Activated CD4-positive, alpha-beta T cell treated with anti-CD3 and anti-CD28 coated beads, Interleukin-2, amount 50 U/mL, for 1 hour (primary cell): Measurements from ENCODE around the gene MYO1D.
A peak's percentile ranks its signal among the peaks of the same experiment; 100 is the strongest.

Experiments
- DNase-seq: peaks from one replicate; pipeline ENCODE4 v3.0.0-alpha.2; 2020

The MYO1D gene

DNA sequence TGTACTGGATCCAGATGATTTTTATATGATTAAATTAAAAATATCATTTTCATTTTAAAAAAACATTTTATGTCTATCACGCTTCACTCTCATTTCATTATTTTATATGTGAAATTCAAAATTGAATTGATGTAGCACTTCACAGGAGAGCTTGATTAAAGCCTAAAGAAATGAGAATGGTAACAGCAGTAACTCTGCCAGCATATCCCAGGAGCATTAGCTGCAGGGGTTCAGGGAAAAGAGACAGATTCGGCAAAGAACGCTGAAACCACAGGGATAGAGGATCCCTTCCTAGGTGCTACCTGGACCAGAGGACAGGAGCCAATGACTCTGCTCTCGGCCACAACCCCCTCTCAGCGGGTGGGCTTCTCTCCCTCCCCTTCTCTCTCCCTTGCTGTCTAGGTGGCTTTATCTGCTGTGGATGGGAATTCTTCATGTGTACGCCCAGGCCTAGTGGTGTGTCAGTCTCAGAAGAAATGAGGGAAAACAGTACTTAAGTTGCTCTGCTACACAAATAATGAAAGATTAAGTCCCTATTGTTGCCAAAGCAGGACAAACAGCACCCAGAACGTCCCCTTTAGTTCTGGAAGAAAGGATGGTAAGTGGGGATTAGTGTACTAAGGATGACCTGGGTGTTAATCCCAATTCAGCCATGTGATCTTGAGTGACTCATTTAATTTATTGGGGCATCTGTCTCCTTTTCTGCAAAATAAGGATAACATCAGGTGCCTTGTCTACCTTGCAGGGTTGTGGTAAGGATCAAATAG is 266.9 kb downstream of the MYO1D start:
- no peak for DNase-seq

DNA sequence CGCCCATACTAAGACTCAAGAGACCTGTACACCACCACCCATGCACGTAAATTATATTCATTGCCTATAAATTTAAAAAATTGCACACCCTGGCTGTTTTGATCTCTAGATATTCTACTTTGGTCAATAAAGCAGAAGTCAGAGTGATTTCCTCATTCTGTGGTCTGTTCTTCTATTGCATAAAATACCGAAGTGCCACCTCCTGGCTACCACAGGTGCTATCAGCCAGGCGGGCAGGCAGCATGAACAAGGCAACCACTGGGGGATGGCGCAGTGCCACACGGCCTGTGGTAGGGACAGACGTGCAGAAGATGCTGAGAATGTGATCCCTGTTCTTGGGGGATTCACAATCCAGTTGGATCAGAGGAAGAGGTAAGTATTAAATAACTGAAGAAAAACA is 267.8 kb downstream of the MYO1D start:
- DNase-seq = peak; percentile 71

DNA sequence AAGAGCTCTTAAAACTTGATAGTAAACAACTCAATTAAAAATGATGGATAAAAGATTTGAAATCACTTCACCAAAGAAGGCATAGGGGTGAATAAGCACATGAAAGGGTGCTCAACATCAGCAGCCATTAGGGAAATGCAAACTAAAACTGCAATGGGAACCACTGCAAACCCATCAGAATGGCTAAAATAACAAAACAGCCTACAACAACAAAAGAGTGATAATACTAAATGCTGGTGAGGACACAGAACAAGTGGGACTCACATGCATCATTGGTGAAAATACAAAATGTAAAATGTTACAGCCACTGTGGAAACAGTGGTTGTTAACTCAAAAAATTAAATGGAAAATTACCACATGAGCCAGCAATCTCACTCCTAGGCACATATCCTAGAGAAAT is 268.7 kb downstream of the MYO1D start:
- no peak for DNase-seq

DNA sequence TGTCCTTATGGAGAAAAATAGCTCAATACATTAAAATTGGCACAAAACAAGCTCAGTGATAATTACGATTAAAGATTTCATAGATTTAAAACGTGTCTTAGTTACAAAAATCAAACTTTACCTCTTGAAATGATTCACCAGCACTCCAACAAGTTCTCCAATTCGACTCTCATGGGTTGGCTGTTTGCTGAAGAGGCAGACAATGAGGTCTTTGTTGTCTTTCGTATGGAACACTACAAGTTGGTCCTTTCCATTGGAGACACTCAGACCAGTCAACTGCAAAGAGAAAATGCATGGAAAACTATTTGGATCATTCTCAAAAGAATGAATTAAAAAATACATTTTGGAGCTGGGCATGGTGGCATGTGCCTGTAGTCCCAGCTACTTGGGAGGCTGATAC is 272.0 kb downstream of the MYO1D start:
- DNase-seq = no peak

DNA sequence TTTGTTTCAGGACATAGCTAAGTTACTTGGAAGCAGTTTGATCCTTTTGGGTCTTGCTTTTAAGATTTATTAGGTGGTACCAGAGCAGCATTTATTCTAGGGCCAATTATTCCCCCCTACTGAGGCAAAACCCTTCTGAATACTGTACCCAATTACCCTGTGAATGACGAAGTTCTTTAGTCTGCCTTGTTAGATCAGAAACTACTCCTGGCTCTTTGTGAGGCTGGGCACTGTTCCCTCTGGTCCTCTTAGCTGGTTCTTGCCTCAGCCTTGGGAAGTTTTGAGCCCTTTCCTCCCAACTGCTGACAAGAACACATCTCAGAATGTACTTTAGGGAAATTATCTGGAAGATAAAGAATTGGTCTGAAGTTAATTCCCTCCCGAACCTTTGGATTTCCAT is 274.5 kb downstream of the MYO1D start:
- DNase-seq = no peak

DNA sequence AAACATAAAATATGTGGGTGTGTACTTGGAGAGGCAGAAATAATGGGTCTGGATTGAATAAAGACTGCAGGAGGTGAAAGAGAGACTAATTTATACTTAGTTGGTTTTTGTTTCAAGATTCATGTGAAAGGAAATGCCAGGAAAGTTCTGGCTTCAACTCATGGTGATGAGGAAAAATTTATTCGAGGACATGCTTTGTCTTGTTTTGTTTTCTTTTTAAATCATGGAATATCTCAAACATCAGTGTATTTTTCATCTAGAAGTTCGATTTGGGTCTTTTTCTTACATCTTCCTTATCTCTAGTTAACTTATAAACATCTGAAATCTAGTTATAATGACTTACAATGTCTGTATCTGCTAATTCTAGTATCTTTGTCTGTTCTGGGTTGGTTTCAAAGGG is 275.1 kb downstream of the MYO1D start:
- DNase-seq = no peak

DNA sequence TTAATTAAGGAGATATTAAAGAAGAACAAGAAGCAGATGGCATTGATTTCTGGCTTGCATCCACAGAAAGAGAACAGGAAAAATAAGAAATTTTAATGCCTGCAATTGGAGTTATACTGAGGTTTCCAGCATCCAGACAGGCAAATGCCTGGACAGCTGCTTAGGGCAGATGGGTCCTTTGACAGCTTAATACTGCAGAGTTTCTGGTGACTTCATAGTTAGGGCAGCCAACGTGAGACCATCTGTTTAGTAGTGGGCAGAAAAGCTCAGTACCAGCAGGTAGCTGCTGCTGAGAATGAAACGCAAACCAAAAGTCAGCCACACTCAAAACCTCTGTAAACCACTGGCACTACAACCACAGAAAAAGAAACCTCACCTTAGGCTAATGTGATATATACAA is 280.3 kb downstream of the MYO1D start:
- DNase-seq = no peak

DNA sequence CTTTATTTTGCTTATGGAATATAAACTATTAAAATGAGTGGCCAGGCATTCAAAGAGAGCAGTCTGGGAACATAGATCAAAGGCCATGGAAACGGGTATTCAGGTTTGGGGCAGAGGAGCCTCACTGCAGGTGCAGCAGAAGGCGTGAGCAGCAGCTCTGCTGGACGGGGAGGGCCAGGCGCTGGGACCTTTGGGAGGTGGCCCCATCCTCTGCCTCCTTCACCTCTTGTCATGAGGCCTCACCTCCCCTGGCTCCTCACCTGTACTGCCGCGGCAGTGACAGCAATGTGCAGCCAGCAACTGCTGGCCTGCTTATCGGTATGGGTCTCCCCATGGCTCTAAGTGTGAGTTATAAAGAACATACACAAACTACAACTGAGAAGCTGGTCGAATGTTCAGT is 280.7 kb downstream of the MYO1D start:
- DNase-seq = no peak

DNA sequence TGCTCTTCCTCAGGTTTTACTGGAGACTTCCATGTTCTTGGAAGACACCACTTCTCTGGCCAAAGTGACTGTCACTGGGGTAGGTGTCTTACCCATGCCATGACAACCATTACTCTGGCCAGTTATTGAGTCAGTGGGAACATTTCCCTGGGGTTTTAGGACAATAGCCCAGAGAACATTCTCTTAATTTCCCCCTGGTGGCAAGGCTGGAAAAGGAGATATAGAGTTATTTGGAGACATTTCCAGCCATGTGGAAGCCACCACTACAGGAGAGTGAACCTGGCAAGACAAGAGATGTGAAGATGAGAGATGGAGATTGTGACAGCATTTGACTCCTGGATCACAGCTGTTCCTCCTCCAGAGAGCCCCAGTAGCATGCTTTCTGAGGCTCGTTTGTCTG is 283.9 kb downstream of the MYO1D start:
- no peak for DNase-seq

DNA sequence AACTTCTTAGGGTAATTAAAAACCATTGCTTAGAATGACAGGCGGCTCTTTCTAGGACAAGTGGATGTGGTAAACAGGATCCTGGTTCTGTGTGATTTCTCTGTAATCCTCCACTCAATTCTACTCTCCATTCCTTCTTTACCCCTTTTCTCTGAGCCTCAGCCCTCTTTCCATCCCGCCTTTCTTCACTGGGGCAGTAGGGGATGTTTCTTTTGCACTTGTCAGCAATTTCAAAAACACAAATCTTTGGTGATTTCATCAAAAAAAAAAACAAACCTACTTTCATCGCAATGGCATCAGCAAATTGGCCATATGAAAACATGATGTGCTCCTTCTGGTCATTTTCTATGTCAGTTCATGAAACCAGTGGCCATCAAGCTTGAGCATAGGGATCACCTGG is 285.5 kb downstream of the MYO1D start:
- DNase-seq = no peak

DNA sequence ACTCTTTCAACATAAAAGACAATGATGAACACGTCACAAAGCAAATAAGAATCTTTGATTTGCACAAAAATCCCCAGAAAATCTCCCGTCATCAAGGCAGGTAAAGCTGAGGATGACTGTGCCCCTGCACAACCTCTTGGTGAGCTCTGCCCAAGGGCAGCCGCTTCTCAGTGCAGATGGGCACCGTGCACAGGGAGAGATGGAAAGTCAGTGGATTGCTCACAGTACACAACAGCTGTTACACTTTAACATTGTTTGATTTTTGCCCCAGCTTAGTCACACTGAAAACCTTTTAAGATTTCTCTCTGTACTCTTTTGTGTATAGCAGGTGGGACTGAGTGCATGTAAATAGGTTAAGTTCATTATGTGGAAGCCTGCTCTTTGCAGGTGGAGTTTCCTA is 285.9 kb downstream of the MYO1D start:
- no peak for DNase-seq

DNA sequence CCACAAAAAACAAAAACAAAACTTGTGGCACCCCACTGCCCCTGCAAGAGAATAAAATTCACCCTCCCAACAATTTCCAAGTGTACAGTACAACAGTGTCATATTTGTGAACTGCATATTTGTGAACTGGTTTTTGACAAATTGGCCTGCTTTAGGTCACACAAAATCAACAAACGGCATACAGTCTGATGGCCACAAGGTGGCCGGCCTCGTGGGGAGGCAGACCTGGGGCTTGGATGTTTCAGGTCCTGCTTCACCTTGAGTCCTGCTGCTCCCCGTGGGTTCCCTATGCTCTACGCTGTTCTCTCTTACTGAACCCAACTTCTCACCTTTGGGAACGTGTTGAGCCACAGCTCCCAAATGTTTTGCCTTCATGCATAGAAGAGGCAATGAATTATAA is 287.9 kb downstream of the MYO1D start:
- no peak for DNase-seq

DNA sequence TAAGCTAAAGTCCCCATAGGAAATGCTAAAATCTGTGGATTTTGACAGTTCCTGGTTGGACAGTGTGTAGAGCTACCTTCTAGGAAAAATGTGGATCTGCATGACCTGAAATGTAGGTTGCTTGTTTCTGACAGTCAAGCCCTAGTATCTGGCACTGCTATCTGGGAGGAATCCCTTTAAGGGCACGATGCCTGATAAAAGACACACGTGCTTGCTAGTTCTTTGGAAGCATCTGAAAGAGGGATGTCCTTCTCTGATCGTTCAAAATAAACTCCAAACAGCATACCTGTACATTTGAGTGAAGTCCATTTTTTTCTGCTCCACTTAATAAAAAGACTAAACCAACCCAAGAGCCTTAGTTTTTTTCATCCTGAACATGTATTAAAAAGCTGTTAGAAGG is 288.8 kb downstream of the MYO1D start:
- DNase-seq = no peak

DNA sequence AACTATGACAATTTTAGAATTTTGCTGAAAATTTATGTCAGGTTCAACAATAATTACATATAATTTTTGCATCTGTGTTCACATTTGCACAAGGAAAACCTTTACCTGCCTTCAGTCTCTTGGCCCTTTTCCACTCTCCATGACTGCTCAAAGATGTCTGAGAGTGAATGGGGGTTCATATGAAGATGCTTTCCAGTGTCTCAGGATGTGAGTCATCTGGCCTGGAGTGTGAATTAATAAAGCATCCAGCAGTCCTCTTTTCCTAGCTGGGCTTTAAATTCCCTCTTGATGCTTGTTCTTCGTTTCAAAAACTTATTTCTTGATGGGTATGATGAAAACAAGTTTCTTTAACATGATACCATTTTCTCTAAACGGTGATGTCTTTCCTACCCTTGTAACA is 290.3 kb downstream of the MYO1D start:
- no peak for DNase-seq

DNA sequence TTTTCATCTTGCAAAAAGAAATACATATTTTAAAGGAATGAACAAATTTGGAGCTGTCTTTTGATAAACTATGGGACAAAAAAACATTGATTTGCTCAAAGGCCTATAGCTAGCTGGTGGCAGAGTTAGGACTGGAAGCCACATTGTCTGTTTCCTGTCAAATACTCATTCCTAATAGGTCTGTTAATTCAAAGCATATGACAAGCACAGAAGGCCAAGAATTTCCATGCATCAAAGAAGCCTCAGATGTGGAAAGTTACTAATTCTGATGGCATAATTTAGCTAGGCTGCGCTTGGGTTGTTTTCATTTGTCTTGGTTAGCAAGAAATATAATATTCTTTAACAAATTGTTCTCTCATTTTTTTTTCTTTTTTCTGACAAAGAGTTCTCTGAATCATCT is 292.1 kb downstream of the MYO1D start:
- no peak for DNase-seq

DNA sequence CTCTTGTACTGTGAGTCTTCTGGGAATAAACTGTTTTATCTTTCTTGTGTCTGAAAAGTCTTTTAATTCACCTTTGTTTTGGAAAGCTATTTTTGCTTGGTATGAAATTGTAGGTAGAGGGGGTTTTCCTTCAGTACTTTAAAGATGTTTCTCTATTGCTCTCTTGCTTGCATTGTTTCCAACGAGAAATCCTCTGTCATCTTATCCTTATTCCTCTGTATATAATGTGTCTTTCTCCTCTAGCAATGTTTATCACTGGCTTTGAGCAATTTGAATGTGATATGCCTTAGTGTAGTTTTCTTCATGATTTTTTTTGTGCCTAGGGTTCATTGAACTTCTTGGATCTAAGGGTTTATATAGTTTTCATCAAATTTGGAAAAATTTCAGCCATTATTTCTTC is 293.9 kb downstream of the MYO1D start:
- no peak for DNase-seq

DNA sequence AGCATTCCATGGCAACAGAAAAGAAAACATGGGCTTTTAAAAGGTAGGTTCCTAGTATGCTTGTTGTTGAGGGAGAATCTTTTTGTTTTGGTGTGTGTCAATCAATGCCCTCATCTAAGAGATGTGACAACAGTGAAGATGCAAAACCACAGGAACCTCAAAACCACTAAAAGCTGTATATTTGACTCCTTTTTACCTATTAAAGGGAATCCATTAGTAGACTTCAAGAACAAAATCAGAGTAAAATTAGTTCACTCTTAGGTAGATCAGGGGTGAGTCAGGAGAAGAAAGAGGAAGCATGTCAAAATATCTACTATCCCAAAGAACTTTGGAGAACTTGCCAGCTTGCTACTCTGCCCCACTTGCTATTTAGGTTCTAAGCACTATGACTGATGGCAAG is 301.1 kb downstream of the MYO1D start:
- DNase-seq = no peak

DNA sequence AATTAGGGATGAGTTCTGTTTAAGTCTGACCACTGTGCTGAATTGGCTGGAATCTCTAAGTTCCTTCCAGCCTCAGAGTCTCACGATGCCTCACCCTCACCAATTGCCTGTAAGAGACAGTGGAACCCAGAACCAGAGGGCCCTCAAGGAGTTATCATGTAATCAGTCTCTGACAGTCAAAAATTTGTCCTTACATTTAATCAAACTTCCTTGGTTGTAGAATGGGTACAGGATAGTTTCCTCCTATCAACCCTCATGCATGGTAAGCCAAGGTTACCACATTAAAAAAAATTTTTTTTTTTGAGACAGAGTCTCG is 306.9 kb downstream of the MYO1D start:
- no peak for DNase-seq

DNA sequence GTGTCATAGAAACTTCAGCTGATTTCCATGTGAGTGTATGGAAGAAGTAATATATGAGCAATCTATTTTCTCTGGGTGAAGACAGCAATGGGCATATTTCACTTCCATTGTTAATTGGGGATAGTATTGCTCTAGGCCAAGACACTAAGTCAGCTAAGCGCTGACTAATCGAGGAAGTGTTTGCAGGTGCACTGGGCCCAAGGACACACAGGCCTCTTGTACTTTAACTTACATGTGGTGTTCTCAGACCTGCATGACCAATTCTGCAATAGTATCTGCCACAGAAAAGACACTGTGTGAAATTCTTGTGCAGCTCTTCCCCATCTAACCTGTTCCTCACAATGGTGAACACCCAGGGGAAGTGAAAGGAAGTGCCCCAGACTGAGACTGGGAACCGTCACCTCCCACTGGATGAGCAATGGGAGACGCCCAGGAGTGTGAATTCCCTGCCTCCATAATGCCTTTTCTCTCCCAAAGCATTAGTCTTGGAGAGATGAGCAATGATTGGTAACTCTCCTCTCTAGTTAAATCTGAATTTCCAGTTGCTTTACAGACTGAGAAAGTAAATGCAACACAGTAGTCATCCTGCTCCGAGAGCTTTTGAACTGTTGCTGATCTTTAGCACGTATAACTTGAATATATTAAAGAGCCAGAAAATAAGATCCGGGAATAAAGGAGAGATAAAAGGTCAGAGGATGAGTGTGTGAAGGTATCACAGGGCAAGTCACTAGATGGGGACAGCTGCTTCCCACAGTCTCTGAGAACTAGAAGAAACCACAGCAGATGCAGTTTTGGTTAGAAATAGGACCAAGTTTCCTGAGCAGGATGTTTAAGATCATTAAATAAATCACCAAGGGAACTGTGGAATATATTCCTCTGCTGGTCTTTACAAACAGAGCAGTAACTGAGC is 307.5 kb downstream of the MYO1D start:
- no peak for DNase-seq

DNA sequence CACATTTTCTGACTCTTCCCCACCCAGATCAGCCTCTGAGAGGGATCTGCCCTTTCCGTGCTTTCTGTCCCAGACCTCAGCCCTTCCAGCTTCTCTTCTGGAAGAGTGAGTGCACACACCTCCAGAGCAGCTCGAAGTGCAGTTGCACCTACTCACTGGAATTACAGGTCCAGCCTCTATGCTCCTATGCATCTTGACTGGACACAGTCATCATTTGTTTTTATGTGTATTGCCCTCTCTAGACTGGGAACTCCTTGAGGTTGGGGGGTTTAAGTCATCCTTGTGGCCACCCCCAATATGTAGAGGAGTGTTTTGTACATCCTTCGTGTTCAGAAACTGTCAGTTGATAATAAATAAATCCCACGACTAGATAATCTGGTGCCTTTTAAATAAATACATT is 308.2 kb downstream of the MYO1D start:
- DNase-seq = no peak

DNA sequence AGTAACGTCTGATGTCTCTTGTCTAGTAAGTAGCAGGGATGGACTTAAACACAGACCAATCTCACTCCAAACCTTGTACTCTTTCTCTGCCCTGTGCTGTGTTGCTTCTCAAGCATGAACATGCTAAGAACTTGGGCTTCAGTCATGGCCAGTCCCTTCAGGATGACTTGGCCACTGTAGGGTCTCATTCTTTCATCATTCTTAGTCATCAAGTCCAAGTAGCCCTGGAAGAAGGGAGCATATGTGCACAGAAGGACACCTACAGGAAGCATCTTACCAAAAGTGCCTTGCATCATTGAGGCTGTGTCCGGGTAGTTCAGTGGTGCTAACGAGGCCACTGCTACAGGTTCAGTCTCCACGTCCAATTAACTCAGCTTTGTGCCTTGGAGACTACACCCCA is 309.4 kb downstream of the MYO1D start:
- no peak for DNase-seq

DNA sequence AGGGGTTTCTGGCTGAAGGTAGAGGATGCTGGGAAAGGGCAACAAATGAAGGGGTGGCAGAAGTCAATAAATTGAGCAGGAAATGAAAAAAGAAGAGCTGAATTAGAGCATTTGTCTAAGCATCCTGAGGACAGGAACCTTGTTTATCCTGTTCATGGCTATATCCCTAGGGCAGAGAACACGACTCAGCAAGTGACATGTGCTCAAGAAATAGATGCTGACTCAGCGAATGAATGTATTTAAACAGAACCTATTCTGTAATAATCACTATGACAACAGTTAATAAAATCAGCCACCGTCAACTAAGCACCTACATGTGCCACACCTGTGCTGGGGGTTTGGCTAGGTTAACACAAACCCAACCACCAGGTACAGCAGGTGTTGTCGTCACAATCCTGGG is 309.8 kb downstream of the MYO1D start:
- no peak for DNase-seq

DNA sequence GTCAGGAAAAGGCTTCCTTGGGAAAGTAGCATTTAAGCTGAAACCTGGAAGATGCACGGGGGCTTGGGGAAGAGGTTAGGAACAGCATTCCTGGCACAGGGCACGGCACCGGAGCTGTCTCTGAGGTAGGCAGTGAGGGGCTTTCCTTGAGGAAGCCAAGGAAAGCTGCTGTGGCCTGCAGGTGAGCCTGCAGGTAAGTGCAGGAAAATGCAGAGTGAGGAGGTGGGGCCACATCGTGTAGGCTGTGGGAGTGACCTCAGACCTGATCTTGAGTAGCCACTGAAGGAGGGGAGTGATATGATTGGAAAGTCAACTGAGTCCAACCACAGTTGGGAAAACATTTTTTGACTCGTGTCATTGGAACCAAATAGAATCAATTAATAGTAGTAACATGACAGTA is 310.6 kb downstream of the MYO1D start:
- no peak for DNase-seq

DNA sequence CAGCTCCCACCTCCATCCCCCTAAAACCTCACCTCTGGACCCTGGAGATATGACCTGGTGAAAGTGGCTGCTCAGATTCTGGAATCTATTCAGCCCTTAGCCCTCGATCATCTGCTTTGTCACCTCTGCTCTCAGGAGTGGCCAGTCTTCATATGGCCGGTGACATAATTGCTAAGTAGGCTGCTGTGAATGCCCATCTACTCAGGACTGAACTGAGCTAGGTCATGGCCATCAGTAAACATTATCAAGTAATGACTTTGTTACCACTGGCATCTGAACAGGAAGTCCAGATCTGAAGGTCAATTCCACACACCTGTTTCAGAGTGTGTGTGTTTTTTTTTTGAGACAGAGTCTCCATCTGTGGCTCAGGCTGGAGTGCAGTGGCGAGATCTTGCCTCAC is 311.5 kb downstream of the MYO1D start:
- DNase-seq = no peak

DNA sequence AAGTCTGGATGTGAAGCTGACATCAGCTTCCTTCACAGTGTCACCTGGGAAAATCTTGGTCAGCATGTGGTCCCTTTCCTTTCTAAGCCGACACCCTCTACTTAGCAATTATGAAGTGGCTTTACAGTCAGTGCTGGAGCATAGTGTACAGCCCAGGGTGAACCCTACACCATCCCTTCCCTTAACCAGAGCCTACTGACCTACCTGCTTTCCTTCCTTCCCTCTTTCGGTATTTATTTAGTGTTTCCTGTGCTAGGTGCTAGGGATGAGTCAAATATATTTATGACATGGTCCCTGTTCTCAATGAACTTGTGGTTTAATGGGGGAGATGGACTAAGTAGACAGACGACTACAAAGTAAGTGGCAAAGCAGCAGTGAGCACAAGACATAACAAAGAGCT is 312.6 kb downstream of the MYO1D start:
- DNase-seq = no peak
